ENCODE results near the gene ANKRD65.
A peak's percentile ranks its signal among the peaks of the same experiment; 100 is the strongest.

Gene ANKRD65

DNA sequence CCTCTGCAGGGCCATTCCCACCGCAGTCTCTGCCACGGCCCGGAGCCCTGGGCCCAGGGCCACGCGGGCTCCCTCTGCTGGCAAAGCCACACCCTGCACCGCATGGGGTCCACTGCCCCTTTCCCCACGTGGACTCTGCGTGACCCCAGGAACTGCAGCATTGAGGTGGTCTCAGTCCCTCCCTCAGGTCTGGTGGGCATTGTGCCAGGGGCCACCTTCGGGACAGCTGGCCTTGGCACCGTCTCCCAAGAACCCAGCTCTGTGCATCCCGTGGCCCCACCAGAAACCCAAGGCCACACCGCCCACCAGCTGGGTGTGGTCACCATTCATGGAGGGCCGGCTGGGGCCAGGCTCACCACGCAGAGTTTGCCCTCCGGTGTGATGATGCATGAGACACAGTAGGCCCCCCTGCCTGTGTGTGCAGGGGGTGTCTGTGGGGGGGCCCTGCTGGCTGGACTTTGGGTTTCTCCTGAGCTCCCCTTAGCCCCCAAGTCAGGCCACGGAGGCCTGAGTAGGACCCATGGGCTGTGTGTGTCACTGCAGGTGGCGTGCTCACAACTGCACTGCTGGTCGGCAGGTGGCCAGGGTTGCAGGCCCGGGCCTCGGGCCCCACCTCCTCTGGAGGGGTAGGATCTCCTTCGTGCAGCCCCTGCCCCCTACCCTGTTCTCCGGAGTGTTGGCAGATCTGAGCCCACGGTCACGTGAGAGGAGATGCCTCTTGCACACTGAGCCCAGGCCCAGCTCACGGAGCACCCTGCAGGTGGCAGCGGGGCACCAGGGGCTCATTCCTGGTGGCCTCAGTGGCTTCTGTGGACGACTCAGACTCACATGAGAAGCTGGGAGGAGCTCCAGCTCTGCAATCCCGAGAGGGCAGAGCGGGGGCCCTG, 20.2 kb upstream of the ANKRD65 start:
- DNase-seq, result peak; percentile 35

DNA sequence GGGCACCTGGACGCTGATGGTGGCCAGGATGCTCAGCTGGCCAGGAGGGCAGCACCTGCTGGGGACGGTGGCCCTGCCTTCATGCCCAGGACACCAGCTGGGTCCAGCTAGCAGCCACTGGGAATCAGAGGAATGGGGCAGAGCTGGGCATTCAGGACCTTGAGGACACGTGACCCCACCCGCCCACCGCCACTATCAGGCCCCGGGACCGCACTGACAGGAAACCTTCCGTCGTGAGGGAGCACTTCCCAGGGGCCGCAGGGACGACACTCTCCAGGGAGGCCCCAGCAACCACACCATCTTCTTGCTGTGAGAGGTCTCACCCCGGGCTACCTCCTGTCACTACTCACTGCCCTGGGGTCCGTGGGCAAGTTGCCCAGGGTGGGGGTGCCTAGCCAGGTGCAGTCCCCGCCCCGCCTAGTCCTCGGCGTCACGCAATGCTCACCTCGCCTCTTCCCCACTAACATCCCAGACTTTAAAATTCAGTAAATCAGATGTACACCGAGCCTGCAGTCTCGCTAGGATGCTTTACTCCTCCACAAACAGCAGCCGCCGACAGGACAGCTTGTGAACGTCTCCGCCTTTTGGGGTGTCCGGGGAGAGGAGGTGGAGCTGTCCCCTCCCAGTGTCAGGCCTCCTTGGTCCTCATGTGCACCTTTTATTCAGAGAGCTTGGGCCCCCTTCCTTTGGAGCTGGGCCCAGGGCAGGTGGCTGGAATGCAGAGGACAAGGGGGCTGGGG, 19.4 kb upstream of the ANKRD65 start:
- no peak for DNase-seq

DNA sequence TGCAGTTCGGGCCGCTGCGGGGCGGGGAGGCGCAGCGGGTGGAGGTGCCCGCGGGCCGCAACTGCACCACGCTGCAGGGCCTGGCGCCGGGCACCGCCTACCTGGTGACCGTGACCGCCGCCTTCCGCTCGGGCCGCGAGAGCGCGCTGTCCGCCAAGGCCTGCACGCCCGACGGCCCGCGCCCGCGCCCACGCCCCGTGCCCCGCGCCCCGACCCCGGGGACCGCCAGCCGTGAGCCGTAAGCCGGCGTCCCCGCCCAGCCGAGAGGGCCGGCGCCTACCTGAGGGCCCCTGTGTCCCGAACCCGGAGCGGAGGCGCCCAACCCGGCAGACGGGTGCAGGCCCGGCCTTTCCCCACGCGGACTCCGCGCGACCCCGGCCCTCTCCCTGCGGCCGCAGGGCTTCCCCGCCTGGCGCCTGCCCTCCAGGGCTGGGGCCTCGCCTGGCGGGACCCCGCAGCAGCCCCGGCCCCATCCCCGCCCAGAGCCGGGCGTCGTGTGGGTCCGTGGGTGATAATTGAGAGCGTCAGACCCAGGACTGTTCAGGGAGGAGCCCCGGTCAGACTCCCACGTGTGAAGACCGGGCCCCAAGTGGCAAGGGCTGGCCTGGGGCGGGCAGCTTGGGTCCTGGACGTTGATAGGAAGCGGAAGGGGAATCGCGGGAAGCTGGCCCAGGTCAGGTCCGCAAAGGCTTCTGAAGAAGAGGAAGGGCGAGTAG, 18.6 kb upstream of the ANKRD65 start:
- DNase-seq, result no peak

DNA sequence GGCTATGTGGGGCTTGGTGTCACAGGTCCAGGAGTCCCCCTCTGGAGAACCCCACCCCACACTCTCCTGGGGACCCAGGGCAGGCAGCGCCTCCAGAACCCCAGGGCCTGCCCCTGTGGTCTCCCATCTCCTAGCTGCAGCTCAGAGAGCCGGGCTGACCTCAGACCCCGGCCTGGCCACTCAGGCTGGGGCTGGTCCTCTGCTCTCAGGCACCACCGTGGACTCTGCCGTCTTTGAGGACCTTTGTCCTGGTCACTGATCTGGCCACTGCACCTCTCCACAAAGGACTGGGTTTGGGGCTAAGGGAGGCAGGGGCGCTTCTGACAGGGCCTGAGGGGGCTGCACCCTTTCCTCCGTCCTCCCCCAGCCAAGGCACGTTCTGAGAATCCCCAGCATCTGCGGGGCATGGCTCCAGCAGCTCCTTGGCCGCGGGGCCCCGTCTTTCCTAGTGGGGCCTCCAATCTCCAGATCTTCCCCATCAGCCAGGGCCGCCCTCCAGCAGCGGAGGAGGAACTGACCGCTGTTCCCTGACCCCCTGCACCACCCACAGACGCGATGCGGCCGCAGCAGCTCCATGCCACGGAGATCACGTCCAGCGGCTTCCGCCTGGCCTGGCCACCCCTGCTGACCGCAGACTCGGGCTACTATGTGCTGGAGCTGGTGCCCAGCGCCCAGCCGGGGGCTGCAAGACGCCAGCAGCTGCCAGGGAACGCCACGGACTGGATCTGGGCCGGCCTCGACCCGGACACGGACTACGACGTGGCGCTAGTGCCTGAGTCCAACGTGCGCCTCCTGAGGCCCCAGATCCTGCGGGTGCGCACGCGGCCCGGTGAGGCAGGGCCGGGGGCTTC, 17.7 kb upstream of the ANKRD65 start:
- DNase-seq, result no peak

DNA sequence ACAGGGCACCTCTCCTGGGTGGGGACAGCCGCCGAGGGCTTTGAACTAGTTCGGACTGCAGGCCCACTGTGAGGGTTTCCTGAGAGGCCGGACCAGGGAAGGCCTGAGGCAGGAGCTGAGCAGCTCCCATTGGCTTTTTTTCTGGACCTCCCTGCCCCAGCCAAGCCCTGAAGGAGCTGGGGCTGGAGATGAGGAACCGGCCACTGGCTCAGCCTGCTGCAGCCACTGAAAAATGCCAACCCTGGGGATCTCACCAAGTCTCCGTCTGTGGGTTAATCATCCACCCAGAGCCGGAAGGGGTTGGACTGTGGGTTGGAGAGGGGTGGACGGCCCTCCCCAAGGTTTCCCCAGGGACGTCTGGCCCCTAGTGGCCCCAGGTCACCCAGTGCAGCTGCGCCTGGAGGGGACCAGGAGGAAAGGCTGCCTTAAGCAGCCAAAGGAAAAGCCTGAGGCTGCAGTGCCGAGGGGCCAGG, 16.9 kb upstream of the ANKRD65 start:
- no peak for DNase-seq

DNA sequence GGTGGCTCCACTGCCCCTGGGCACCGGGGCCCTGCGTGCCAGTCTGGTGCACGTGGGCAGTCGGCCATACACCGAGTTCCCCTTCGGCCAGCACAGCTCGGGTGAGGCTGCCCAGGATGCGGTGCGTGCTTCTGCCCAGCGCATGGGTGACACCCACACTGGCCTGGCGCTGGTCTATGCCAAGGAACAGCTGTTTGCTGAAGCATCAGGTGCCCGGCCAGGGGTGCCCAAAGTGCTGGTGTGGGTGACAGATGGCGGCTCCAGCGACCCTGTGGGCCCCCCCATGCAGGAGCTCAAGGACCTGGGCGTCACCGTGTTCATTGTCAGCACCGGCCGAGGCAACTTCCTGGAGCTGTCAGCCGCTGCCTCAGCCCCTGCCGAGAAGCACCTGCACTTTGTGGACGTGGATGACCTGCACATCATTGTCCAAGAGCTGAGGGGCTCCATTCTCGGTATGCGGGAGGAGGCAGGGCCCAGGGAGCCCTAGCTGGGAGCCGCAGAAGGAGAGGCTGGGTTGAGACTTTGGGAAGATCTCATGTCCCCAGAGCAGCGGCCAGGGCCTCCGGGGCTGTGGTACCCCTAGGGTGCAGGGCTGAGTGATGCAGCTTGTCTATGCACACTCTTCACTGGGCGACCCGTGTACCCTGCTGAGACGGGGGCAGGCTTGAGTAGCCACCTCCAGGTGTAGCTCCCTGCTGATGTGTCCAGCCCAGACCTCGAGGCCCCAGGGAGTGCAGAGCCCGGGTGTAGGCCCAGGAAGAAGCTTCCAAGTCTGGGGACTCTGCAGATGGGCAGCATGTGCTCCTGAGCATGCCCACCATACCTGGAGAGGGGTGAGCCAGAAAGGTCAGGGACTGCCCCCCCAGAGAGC, 16.2 kb upstream of the ANKRD65 start:
- DNase-seq, result no peak

DNA sequence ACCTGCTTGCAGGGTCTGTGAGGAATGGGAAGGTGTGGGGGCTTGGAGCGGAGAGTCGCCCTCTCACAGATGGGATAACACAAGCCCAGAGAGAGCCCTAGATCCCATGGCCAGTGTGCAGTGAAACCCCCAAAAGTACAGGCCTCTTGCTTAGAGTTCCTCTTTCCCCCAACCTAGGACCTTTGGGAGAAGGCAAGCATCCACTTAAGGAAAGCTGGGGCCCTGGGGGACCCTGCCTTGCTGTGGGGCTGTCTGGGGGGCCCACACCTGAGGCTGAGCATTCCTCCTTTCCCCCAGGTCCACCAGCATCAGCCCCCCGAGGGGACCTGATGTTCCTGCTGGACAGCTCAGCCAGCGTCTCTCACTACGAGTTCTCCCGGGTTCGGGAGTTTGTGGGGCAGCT, 15.6 kb upstream of the ANKRD65 start:
- no peak for DNase-seq

DNA sequence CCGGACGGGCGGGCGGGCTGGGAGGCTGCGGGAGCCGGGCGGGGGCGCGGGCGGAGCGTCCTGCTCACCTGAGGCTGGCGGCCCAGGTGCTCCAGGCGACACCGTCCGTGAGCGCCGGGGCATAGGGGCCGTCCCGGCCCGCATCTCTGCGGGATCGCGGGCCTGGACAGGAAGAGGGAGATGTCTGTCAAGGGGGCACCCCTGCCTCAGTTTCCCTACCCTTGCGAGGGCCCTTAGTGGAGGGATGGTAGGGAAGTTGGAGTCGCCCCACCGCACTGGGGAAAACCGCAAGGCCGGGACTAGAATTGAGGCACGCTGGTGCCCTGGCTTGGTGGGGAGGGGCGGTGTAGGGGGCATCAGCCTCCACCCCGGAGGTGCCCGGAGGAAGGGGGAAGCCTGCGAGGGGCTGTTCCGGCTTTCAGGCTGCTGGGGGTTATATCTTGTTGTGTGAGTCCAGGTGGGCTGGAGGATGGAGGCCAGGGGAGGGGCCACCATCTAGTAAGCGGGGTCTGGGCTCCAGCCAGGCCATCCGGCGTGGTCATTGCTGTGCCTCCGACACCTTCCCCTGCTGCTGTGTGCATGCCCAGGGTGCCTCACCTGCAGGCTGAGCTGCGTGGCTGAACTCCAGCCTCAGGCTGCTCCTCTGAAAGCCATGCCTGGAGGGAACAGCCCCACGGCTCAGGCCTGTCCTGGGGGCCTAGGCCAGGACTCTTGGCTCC, 15.0 kb upstream of the ANKRD65 start:
- DNase-seq, result no peak

DNA sequence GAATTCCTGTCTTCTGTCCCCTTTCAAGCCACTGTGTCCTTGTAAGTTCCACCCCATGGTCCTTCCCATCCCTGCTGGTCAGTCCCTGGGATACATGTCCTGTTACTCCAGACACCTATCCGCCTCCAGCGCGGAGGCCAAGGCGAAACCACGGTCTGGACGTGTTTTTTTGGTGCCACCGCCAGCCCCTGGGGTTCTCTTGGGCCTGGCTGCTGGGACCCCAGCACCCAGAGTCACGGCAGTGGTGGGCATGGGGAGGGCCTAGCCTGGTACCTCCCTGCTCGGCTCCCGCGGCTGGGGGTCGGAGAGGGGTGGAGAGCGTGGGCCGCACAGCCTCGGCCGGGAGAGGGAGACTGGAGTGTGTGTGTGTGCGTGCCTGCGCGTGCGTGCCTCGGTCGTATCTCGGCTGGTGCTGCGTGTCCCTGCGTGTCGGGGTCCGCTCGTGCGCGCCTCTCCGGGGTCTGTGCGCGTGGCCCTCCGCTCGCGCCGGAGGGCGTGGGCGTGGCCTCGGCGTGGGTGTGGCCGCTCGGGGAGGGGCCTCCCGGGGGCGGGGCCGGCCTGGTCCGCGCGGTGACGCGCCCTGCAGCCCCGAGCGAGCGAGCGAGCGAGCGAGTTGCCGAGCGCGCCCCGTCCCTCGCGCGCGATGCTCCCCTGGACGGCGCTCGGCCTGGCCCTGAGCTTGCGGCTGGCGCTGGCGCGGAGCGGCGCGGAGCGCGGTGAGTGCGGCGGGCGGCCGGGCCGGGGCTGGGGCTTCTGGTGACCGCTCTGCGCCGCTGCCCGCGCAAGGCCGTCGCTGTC, 14.2 kb upstream of the ANKRD65 start, which contains the start of gene VWA1:
Gene VWA1 (plus strand): TSS at position 585 of the 798 bp plus-strand sequence. CDS start 59 bp downstream, at position 644.
- DNase-seq, result peak; percentile 48

DNA sequence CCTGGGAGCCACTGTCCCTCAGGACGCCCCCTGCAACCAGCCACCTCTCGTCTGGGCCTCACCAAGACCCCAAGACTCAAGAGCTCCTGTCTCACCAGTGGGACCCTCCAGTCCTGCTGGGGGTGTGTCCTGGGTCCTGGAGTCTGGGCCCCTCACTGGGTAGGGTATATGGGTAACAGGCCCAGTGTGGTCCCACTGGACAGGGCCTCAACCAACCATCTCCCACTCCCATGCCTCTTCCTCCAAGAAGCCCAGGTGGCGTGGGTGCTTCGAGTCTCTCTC, 13.7 kb upstream of the ANKRD65 start:
- DNase-seq, result no peak

DNA sequence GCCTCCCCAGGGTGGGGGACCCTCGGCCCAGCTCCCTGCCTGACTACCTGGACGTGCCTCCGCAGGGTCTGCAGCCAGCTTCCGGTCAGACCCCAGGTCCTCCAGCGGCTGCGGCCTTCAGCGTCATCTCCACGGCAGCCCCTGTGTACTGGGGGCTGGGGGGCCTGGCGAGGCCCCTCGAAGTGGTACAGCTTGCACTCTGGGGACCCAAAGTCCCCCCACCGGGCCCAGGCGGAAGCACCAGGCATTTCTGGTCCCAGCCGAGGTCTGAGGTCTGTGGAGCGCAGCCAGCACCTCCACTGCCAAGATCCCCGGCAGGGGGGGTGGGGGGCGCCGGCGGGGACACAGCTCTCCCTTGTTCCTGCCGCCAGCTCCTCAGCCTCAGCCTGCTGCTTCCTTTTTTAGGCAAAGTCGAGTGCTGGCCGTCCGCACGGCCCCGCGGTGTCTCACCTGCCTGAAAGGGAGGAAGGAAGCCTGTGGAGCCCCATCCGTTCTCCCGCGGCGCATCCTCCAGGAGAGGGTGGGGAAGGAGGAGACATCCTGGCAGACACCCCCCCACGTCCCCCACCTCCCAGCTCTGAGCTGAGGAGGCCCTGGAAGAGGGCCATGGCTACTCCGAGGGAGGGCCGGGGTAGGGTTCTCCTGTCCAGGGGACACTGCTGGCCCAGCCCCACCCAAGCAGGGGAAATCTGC, 13.2 kb upstream of the ANKRD65 start:
- DNase-seq, result no peak

DNA sequence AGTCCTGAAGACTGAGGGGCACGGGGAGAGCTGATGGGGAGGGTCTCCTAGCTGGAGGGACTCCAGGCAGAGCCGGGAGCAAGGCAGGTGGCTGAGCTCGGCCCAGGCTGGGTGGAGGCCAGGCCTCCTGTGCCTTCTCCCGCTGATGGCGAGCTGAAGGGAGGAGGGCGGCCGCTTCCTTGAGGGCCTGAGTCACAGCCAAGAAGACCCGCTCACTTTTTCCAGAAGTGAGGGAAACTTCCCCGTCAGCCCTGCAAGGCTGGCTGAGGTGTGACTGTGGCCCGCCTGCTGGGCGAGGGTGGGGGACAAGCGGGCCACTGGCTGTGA, 12.7 kb upstream of the ANKRD65 start:
- peak; percentile 36 for DNase-seq

DNA sequence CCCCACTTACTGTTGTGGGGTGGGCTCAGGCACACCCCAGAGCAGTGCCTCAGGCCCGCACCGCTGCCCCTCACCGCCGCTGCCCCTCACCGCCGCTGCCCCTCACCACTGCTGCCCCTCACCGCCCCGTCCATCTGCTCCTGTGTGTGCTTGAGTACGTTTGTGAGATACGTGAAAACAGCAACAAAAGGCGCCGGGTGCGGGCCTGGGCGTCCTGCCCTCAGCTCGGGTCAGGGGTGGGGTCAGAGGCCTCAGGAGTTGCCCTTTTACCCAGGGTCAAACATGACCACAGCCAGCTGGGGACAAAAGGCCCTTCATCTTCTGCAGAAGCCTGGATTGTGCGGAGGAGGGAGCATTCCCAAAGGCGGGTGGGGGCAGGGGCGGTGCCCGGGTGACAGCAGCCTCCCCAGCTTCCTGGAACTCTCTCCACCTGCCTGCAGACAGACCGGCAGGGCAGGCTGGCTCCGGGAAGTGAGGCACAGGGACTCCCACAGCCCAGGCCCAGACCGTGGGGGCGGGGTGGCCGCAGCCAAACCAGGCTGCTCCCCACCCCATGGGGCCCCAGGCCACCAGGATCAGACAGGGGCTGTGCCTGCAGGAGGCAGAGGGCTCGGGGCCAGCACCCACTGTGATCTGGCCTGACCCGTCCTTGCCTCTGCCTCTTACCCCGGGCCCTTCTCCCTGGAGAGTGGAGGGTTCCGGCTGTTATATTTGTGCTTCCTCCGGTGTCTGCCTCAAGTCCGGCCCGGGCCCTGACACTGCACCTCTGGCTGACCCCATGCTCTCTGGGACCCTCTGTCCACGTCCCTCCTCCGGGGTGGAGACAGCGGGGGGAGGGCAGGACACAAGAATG, 12.1 kb upstream of the ANKRD65 start:
- no peak for DNase-seq

DNA sequence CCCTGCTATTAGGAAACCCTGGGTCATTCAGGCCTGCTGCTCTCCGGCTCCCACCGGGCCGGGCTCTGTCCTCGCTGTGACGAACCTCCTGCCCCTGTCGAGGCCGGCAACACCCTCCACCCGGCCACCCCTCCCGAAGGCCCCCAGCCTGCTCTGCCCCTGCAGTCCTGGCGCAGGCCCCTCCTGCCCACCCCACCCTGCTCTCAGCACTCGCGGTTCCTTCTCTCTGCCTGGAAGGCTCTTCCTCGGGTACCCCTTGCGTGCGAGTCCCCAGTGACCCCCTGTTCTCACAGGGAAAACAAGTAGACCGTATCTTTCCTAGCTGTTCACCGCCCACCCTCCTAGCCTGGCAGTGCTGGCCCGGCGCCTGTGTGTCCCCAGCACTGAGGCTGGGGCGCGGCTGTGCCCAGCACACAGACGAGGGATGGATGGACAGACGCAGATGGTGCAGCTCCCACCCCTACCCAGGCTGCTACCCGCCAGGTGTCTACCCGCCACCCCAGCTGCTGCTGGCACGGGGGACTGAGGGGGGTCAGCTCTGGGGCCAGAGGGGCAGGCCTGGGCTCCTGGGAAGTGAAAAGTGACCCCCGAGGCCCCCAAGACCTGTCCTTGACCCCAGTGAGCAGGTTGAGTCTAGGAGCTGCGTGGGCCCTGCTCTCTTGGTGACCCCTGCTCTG, 11.3 kb upstream of the ANKRD65 start:
- DNase-seq, result no peak

DNA sequence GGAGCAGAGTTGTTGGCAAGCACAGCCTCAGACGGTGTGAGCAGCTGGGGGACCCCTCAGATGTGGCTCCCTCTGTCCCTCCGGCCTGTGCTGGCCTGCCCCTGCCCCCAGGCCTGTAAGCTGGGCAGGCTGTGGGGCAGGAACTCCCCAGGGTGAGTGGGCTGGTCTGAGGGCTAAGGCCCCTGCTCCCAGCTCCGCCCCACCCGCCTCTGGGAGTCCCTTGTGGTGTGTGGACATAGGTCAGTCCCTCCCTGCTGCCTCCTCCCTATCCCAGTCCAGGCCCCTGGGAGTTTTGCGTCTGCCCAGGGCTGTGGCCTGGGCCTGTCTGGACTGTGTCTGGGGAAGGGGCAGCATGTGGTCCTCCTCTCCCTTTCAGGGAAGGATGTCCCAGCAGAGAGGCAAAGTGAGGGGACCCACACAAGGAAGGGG, 10.8 kb upstream of the ANKRD65 start:
- no peak for DNase-seq

DNA sequence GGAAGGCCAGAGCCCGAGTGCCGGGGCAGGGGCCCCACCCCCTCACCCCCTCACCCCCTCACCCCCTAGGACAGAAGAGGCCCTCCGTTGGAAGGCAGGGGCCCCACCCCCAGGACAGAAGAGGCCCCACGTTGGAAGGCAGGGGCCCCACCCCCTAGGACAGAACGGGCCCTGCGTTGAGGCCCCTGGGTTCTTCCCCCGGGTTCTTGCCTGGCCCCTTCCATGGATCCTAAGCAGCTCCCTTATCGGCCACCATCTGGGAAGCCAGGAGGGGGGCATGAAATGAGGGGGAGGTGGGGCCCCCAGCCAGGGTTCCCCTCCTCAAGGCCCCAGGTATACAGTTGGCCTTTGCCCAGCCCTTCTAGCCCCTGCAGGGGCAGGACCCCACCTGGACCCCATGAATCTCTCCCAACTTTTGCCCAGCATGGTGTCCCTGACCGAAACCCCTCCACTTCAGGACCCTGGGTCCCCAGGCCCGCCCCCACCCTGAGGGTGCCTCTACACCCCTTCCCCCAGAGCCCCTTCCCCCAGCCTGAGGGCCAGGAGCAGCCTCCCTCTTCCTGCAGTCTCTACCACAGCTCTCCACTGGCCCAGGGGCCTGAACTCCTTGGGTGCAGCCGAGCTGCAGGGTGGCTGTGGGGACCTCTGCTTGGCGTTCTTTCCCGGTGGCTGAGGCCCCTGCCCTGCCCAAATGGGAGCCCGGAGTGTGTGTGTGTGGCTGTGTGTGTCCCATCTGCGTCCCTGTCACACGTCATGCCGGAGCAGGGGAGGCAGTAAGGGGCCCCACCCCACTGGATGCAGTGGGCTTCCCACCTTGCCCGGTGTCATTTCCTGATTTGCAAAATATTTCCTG, 10.1 kb upstream of the ANKRD65 start:
- DNase-seq, result no peak

Measured in inflammatory macrophage treated with lipopolysaccharide for 4 hours (primary cell).